Measurements from ENCODE around the gene VWA7.
A peak's percentile ranks its signal among the peaks of the same experiment; 100 is the strongest.

Gene VWA7

GRCh38 chr6:31761343-31761742 is 15.8 kb downstream of the VWA7 start:
- H3K4me1 Mint-ChIP-seq (ENCODE audit: low read depth): peaks cover 4% of the 10 kb centered on the region
- no peak overlapping the region for H3K27ac Mint-ChIP-seq
- peaks cover 59% of the 10 kb centered on the region for H3K36me3 Mint-ChIP-seq (ENCODE audit: low read depth)
- H3K27me3 Mint-ChIP-seq: no peaks in the 10 kb centered on the region
- no peaks in the 10 kb centered on the region for H3K9me3 Mint-ChIP-seq
- no peak overlapping the region for H3K4me3 Mint-ChIP-seq

- no peak overlapping the region for H3K4me3 Mint-ChIP-seq
- H3K27ac Mint-ChIP-seq: no peak overlapping the region
- no peaks in the 10 kb centered on the region for H3K9me3 Mint-ChIP-seq
- H3K36me3 Mint-ChIP-seq (ENCODE audit: low read depth): peaks cover 59% of the 10 kb centered on the region
- H3K4me1 Mint-ChIP-seq (ENCODE audit: low read depth): peaks cover 4% of the 10 kb centered on the region
- no peaks in the 10 kb centered on the region for H3K27me3 Mint-ChIP-seq
These were observed 16.3 kb downstream of the VWA7 start for GRCh38 chr6:31760790-31761189.

- peaks cover 47% of the 10 kb centered on the region for H3K36me3 Mint-ChIP-seq (ENCODE audit: low read depth)
- no peak overlapping the region for H3K4me3 Mint-ChIP-seq
- no peak overlapping the region for H3K27ac Mint-ChIP-seq
- no peaks in the 10 kb centered on the region for H3K27me3 Mint-ChIP-seq
- H3K4me1 Mint-ChIP-seq (ENCODE audit: low read depth): no peaks in the 10 kb centered on the region
- no peaks in the 10 kb centered on the region for H3K9me3 Mint-ChIP-seq
These were observed 18.8 kb downstream of the VWA7 start for GRCh38 chr6:31758281-31758680.

- Mint-ChIP-seq H3K4me1 (ENCODE audit: low read depth) (no peaks in the 10 kb centered on the region), H3K36me3 (ENCODE audit: low read depth) (peaks cover 26% of the 10 kb centered on the region), H3K4me3 (no peak overlapping the region), H3K27ac (no peak overlapping the region), H3K9me3 (no peaks in the 10 kb centered on the region), H3K27me3 (no peaks in the 10 kb centered on the region)
These were observed 24.3 kb downstream of the VWA7 start for GRCh38 chr6:31752739-31753319.

GRCh38 chr6:31750411-31751022 is 26.6 kb downstream of the VWA7 start:
- H3K9me3 Mint-ChIP-seq: no peaks in the 10 kb centered on the region

GRCh38 chr6:31749301-31750036 is 27.7 kb downstream of the VWA7 start:
- no peaks in the 10 kb centered on the region for H3K4me1 Mint-ChIP-seq (ENCODE audit: low read depth)
- no peaks in the 10 kb centered on the region for H3K27me3 Mint-ChIP-seq
- H3K27ac Mint-ChIP-seq: no peak overlapping the region
- peaks cover 51% of the 10 kb centered on the region for H3K36me3 Mint-ChIP-seq (ENCODE audit: low read depth)
- no peaks in the 10 kb centered on the region for H3K9me3 Mint-ChIP-seq
- no peak overlapping the region for H3K4me3 Mint-ChIP-seq

More at GRCh38 chr6:31750411-31751022, 26.6 kb downstream of the VWA7 start:
- H3K4me1 Mint-ChIP-seq (ENCODE audit: low read depth): no peaks in the 10 kb centered on the region
- peaks cover 43% of the 10 kb centered on the region for H3K36me3 Mint-ChIP-seq (ENCODE audit: low read depth)
- H3K27me3 Mint-ChIP-seq: no peaks in the 10 kb centered on the region
- H3K27ac Mint-ChIP-seq: no peak overlapping the region
- no peak overlapping the region for H3K4me3 Mint-ChIP-seq

GRCh38 chr6:31744422-31744821 is 32.7 kb downstream of the VWA7 start:
- Mint-ChIP-seq H3K27ac (no peak overlapping the region), H3K9me3 (no peaks in the 10 kb centered on the region), H3K27me3 (no peaks in the 10 kb centered on the region), H3K36me3 (ENCODE audit: low read depth) (peaks cover 81% of the 10 kb centered on the region), H3K4me3 (no peak overlapping the region), H3K4me1 (ENCODE audit: low read depth) (peaks cover 24% of the 10 kb centered on the region)

- Mint-ChIP-seq H3K4me1 (ENCODE audit: low read depth) (peaks cover 40% of the 10 kb centered on the region), H3K27me3 (no peaks in the 10 kb centered on the region), H3K36me3 (ENCODE audit: low read depth) (peaks cover 71% of the 10 kb centered on the region), H3K27ac (no peak overlapping the region), H3K4me3 (no peak overlapping the region), H3K9me3 (no peaks in the 10 kb centered on the region)
These were observed 34.2 kb downstream of the VWA7 start for GRCh38 chr6:31742894-31743293.

- Mint-ChIP-seq H3K9me3 (no peaks in the 10 kb centered on the region), H3K4me3 (peak overlapping the region; percentile 96), H3K4me1 (ENCODE audit: low read depth) (peaks cover 50% of the 10 kb centered on the region), H3K36me3 (ENCODE audit: low read depth) (peaks cover 60% of the 10 kb centered on the region), H3K27ac (peak overlapping the region; percentile 75), H3K27me3 (no peaks in the 10 kb centered on the region)
These were observed 35.3 kb downstream of the VWA7 start for GRCh38 chr6:31741815-31742214.

GRCh38 chr6:31740397-31741223 is 36.5 kb downstream of the VWA7 start:
- peak overlapping the region; percentile 94 for H3K27ac Mint-ChIP-seq
- no peaks in the 10 kb centered on the region for H3K27me3 Mint-ChIP-seq
- peaks cover 55% of the 10 kb centered on the region for H3K4me1 Mint-ChIP-seq (ENCODE audit: low read depth)

GRCh38 chr6:31739639-31740396 is 37.3 kb downstream of the VWA7 start, which contains the start of gene MSH5:
Gene MSH5, plus strand, starts transcription at chr6:31740005. Its CDS starts 462 bp downstream, at chr6:31740467.
- Mint-ChIP-seq H3K4me3 (peak within 1 kb of the TSS; percentile 96), H3K27ac (peak within 1 kb of the TSS; percentile 94), H3K9me3 (no peaks in the 10 kb centered on the region), H3K36me3 (ENCODE audit: low read depth) (peaks cover 59% of the 10 kb centered on the region), H3K4me1 (ENCODE audit: low read depth) (peaks cover 55% of the 10 kb centered on the region), H3K27me3 (no peaks in the 10 kb centered on the region)

More at GRCh38 chr6:31740397-31741223, 36.5 kb downstream of the VWA7 start:
- no peaks in the 10 kb centered on the region for H3K9me3 Mint-ChIP-seq
- H3K36me3 Mint-ChIP-seq (ENCODE audit: low read depth): peaks cover 58% of the 10 kb centered on the region
- peak overlapping the region; percentile 96 for H3K4me3 Mint-ChIP-seq

GRCh38 chr6:31737991-31738979 is 38.8 kb downstream of the VWA7 start:
- Mint-ChIP-seq H3K27ac (peak overlapping the region; percentile 80), H3K36me3 (ENCODE audit: low read depth) (peaks cover 60% of the 10 kb centered on the region)

GRCh38 chr6:31737315-31737990 is 39.7 kb downstream of the VWA7 start:
- Mint-ChIP-seq H3K27me3 (no peaks in the 10 kb centered on the region), H3K4me1 (ENCODE audit: low read depth) (peaks cover 71% of the 10 kb centered on the region), H3K9me3 (no peaks in the 10 kb centered on the region), H3K36me3 (ENCODE audit: low read depth) (peaks cover 58% of the 10 kb centered on the region), H3K4me3 (peak overlapping the region; percentile 100), H3K27ac (peak overlapping the region; percentile 80)

More at GRCh38 chr6:31737991-31738979, 38.8 kb downstream of the VWA7 start:
- H3K4me3 Mint-ChIP-seq: peak overlapping the region; percentile 100
- no peaks in the 10 kb centered on the region for H3K9me3 Mint-ChIP-seq
- H3K27me3 Mint-ChIP-seq: no peaks in the 10 kb centered on the region
- H3K4me1 Mint-ChIP-seq (ENCODE audit: low read depth): peaks cover 68% of the 10 kb centered on the region

Data from stimulated activated naive CD8-positive, alpha-beta T cell treated with anti-CD3 and anti-CD28 coated beads, Interleukin-15, Interleukin-2, amounts not matched to agents 100 ng/mL and 50 ng/mL, for 24 hours (primary cell).